Activated T-helper 1 cell treated with anti-CD3 and anti-CD28 coated beads, Interleukin-12 subunit alpha, Interleukin-12 subunit beta, Interleukin-2, Interleukin-4 antibody, amounts not matched to agents 30 ng/mL and 10 ng/mL and 1 ng/mL, durations not matched to agents 14 hours and 24 hours and 36 hours (primary cell): ENCODE measurements around the gene CTBP2. TPM values are rescaled to one million over a fixed set of nuclear protein-coding genes. Genes with fewer than 3 reads are reported as not detected.

Experiments used
- DNase-seq: peaks from one replicate; pipeline ENCODE4 v3.0.0; 2021; ENCODE audit warnings: low spot score
- H3K27ac Mint-ChIP-seq: one replicate; pipeline ENCODE4 v1.8.0; 2021; ENCODE audit warnings: mild to moderate bottlenecking, mixed read lengths
- H3K27me3 Mint-ChIP-seq: one replicate; pipeline ENCODE4 v1.8.0; 2022; ENCODE audit warnings: mild to moderate bottlenecking, moderate library complexity, mixed read lengths; ENCODE audit not compliant: insufficient read depth
- H3K36me3 Mint-ChIP-seq: one replicate; pipeline ENCODE4 v1.8.0; 2021; ENCODE audit warnings: low read depth, mixed read lengths
- H3K4me1 Mint-ChIP-seq: one replicate; pipeline ENCODE4 v1.8.0; 2021; ENCODE audit warnings: low read depth, mixed read lengths
- H3K4me3 Mint-ChIP-seq: one replicate; pipeline ENCODE4 v1.8.0; 2021; ENCODE audit warnings: mild to moderate bottlenecking, moderate library complexity, mixed read lengths
- H3K9me3 Mint-ChIP-seq: one replicate; pipeline ENCODE4 v1.8.0; 2021; ENCODE audit warnings: mixed read lengths
- intact Hi-C: fragments of 100-400 bp; cut with micrococcal nuclease; formaldehyde crosslinking; loops from one replicate; pipeline ENCODE4 v1.15.1; 2024
- total RNA-seq: library from RNA; stranded (reverse); gene quantifications from 2 replicates; pipeline ENCODE4 v1.2.3, GENCODE V29; 2022

CTBP2 gene
- total RNA-seq, 1 donor from 2014 or later: 0.13 TPM

- no peaks in the 10 kb centered on the region for H3K4me1 Mint-ChIP-seq
- DNase-seq: no peak
- H3K27me3 Mint-ChIP-seq: peaks cover 4% of the 10 kb centered on the region
- H3K4me3 Mint-ChIP-seq: no peak overlapping the region
- intact Hi-C loops: no loop called here
- H3K9me3 Mint-ChIP-seq: no peaks in the 10 kb centered on the region
- H3K27ac Mint-ChIP-seq: no peak overlapping the region
- no peaks in the 10 kb centered on the region for H3K36me3 Mint-ChIP-seq
Measured at GRCh38 chr10:125026036-125026931, 134.1 kb downstream of the CTBP2 start.

- H3K9me3 Mint-ChIP-seq: no peaks in the 10 kb centered on the region
- H3K27me3 Mint-ChIP-seq: peaks cover 6% of the 10 kb centered on the region
- intact Hi-C loops: no loop called here
- no peak overlapping the region for H3K27ac Mint-ChIP-seq
- no peak for DNase-seq
- no peak overlapping the region for H3K4me3 Mint-ChIP-seq
- no peaks in the 10 kb centered on the region for H3K36me3 Mint-ChIP-seq
- H3K4me1 Mint-ChIP-seq: no peaks in the 10 kb centered on the region
Measured at GRCh38 chr10:125025341-125025740, 135.0 kb downstream of the CTBP2 start.

- no peak for DNase-seq
- no peak overlapping the region for H3K27ac Mint-ChIP-seq
- H3K4me3 Mint-ChIP-seq: no peak overlapping the region
- H3K27me3 Mint-ChIP-seq: peaks cover 6% of the 10 kb centered on the region
- H3K9me3 Mint-ChIP-seq: no peaks in the 10 kb centered on the region
- H3K36me3 Mint-ChIP-seq: no peaks in the 10 kb centered on the region
- H3K4me1 Mint-ChIP-seq: no peaks in the 10 kb centered on the region
- intact Hi-C loops: no loop called here
Measured at GRCh38 chr10:125024497-125025234, 135.7 kb downstream of the CTBP2 start.

GRCh38 chr10:125023862-125024496, 136.4 kb downstream of the CTBP2 start:
- Mint-ChIP-seq H3K27me3 (peaks cover 6% of the 10 kb centered on the region), H3K36me3 (no peaks in the 10 kb centered on the region), H3K4me3 (no peak overlapping the region), H3K9me3 (no peaks in the 10 kb centered on the region), H3K4me1 (no peaks in the 10 kb centered on the region), H3K27ac (no peak overlapping the region)
- intact Hi-C loops: no loop called here
- DNase-seq: no peak

- Mint-ChIP-seq H3K4me1 (no peaks in the 10 kb centered on the region), H3K9me3 (no peaks in the 10 kb centered on the region), H3K27me3 (peaks cover 6% of the 10 kb centered on the region), H3K27ac (no peak overlapping the region), H3K4me3 (no peak overlapping the region), H3K36me3 (no peaks in the 10 kb centered on the region)
- no peak for DNase-seq
- intact Hi-C loops: no loop called here
Measured at GRCh38 chr10:125023255-125023654, 137.1 kb downstream of the CTBP2 start.

- intact Hi-C loops: no loop called here
- DNase-seq: no peak
- no peaks in the 10 kb centered on the region for H3K4me1 Mint-ChIP-seq
- peaks cover 6% of the 10 kb centered on the region for H3K27me3 Mint-ChIP-seq
- no peak overlapping the region for H3K4me3 Mint-ChIP-seq
- H3K9me3 Mint-ChIP-seq: no peaks in the 10 kb centered on the region
- no peaks in the 10 kb centered on the region for H3K36me3 Mint-ChIP-seq
- H3K27ac Mint-ChIP-seq: no peak overlapping the region
Measured at GRCh38 chr10:125022671-125023070, 137.7 kb downstream of the CTBP2 start.

- H3K27ac Mint-ChIP-seq: no peak overlapping the region
- intact Hi-C loops: no loop called here
- no peak for DNase-seq
- no peaks in the 10 kb centered on the region for H3K9me3 Mint-ChIP-seq
- no peaks in the 10 kb centered on the region for H3K4me1 Mint-ChIP-seq
- H3K36me3 Mint-ChIP-seq: no peaks in the 10 kb centered on the region
- H3K4me3 Mint-ChIP-seq: no peak overlapping the region
- H3K27me3 Mint-ChIP-seq: peaks cover 6% of the 10 kb centered on the region
Measured at GRCh38 chr10:125021686-125022344, 138.5 kb downstream of the CTBP2 start.

- no peak overlapping the region for H3K4me3 Mint-ChIP-seq
Measured at GRCh38 chr10:125020871-125021270, 139.5 kb downstream of the CTBP2 start.

GRCh38 chr10:125020386-125020785, 140.0 kb downstream of the CTBP2 start:
- Mint-ChIP-seq H3K4me1 (peaks cover 3% of the 10 kb centered on the region), H3K9me3 (no peaks in the 10 kb centered on the region), H3K27me3 (peaks cover 8% of the 10 kb centered on the region), H3K27ac (no peak overlapping the region), H3K36me3 (no peaks in the 10 kb centered on the region), H3K4me3 (no peak overlapping the region)
- DNase-seq: no peak
- intact Hi-C loops: no loop called here

More at GRCh38 chr10:125020871-125021270, 139.5 kb downstream of the CTBP2 start:
- H3K27me3 Mint-ChIP-seq: peaks cover 6% of the 10 kb centered on the region
- no peak overlapping the region for H3K27ac Mint-ChIP-seq
- no peaks in the 10 kb centered on the region for H3K9me3 Mint-ChIP-seq
- DNase-seq: no peak
- H3K36me3 Mint-ChIP-seq: no peaks in the 10 kb centered on the region
- intact Hi-C loops: no loop called here
- no peaks in the 10 kb centered on the region for H3K4me1 Mint-ChIP-seq

- no peak overlapping the region for H3K4me3 Mint-ChIP-seq
- H3K9me3 Mint-ChIP-seq: no peaks in the 10 kb centered on the region
- peaks cover 8% of the 10 kb centered on the region for H3K27me3 Mint-ChIP-seq
- peaks cover 4% of the 10 kb centered on the region for H3K4me1 Mint-ChIP-seq
- intact Hi-C loops: no loop called here
- no peak overlapping the region for H3K27ac Mint-ChIP-seq
- no peak for DNase-seq
- no peaks in the 10 kb centered on the region for H3K36me3 Mint-ChIP-seq
Measured at GRCh38 chr10:125018576-125019143, 141.7 kb downstream of the CTBP2 start.

GRCh38 chr10:125017547-125018298, 142.6 kb downstream of the CTBP2 start:
- no peak for DNase-seq
- intact Hi-C loops: no loop called here
- Mint-ChIP-seq H3K27ac (no peak overlapping the region), H3K4me3 (no peak overlapping the region), H3K4me1 (peaks cover 4% of the 10 kb centered on the region), H3K9me3 (no peaks in the 10 kb centered on the region), H3K36me3 (no peaks in the 10 kb centered on the region), H3K27me3 (peaks cover 8% of the 10 kb centered on the region)
